GM18858 (cell line): ENCODE data around the gene KCNN3.

Experiments
- ATAC-seq: cut with Tn5 transposase; IDR thresholded peaks from one replicate; pipeline ENCODE4 v1.9.1; 2021; ENCODE audit not compliant: unreplicated experiment

Gene KCNN3

DNA sequence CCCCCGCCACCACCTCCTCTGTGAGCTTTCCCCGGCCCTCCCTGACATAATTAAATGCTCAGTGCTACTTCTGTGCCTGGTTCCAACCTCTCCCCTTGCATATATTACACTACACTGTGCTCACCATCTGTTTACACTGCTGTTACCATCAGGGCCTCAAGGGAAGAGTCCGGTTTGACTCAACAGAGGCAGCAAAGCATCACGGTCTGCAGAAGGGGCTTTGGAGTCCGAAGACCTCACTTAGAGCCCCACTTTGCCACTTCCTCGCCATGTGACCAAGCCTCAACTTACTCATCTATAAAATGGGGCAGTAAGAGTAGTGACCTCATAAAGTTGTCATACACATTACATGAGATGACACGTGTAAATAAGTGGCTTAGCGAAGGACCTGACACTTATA lies 27.4 kb downstream of the KCNN3 start:
- no peak for ATAC-seq

GRCh38 chr1:154841384-154841783 lies 28.7 kb downstream of the KCNN3 start:
- no peak for ATAC-seq

DNA sequence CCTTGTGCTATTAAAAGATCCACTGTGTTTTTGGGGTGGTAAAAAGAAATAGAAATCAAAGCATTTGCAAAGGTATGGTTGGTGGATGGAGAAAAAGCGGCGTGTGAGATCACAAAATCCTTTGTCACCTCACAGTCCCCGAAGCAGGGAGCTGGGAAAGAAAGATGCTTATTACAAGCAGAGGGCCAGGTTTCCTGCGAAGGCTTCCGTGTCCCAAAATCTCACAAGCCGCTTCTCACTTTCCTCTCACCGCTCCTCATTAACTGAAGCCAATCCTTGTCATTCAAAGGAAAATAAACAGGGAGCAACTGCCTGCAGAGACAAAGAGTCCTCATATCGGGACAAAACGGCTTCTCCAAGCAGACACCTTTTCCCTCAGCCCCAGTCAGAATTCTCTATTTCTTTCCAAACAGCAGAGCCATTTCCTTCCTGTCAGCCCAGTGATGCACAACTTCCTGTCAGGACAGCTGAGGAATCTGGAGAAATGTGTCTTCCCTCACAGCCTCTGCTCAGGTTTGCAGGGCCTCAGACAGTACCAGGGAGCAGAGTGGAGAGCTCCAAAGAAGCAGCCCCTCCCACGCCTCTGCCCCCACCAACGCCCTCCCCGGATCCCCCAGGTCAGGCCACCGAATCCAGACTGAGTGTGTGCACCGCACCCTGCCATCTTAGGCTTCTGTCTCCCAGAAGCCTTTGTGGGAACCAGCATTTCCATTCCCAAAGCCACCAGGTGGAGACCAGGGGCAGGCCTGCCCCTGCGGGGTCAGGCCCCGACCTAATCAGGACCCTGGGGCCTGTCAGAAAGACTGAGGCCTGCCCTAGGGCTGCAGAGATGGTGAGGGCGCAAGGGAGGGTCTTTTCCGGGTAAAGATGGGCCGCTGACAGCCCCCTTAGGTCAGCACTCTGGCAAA lies 29.6 kb downstream of the KCNN3 start:
- no peak for ATAC-seq

DNA sequence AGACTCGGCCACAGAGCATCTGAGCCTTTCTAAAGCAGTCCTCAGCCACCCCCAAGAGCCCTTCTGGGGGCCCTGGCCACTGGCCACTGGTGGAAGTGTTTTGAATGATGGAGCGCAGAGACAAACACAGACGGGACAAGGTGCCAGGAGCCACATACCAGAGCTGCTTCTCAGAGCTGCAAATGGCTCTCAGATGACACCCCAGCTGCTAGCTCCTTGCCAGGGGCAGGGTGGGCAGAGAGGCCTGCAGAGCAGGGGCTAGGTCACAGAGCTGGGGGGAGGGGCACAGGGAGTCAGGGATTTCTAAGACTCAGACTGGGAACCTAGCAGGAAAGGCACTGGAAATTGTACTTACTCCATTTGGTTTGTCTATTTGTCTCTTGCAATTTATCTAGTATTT lies 30.4 kb downstream of the KCNN3 start:
- no peak for ATAC-seq

DNA sequence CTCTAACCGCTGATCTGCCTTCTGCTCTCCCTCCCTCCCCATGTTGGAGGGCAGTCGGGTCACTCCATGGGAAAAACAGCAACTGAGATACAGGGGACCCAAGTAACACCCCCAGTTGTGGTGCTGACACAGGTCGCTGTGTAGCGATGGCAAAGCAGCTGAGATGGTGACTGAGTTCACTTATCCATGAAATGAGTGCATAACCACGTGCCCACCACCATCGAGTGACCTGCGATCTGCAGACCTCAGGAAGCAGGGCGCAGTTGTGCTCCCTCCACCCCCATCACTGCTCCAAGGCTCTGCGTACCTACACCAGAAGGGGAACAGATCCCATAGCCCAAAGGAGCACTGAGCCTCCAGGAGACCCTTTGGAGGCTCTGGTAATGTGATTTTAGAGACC lies 31.1 kb downstream of the KCNN3 start:
- no peak for ATAC-seq

- ATAC-seq, result no peak
These were observed 31.6 kb downstream of the KCNN3 start for GRCh38 chr1:154838461-154838860.

DNA sequence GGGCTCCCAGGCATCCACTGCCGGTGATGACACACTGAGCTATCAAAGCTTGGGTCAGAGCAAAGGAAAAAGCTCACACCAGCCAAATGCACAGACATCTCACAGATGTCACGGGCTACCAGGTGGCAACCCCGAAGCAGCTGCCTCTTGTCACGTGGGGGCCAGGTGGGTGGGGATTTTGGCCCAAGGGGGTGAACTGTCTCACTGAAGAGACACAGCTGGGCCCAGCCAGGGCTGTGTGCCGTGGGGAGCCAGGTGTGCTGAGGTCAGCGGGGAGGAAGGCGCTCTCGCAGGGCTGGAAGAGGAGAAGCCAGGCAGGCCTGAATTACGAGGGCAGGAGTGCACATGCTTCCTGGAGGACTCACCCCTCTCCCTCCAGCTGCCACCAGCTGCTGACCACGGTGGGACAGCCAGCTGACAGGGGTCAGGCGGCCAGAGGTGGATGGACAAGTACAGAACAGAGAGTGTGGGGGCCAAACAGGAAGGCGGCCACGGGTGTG lies 32.4 kb downstream of the KCNN3 start:
- ATAC-seq, result peak; percentile 40

GRCh38 chr1:154837034-154837671 lies 32.9 kb downstream of the KCNN3 start:
- no peak for ATAC-seq

GRCh38 chr1:154835531-154836324 lies 34.4 kb downstream of the KCNN3 start:
- ATAC-seq, result no peak

- ATAC-seq, result no peak
These were observed 36.2 kb downstream of the KCNN3 start for GRCh38 chr1:154833841-154834240.

DNA sequence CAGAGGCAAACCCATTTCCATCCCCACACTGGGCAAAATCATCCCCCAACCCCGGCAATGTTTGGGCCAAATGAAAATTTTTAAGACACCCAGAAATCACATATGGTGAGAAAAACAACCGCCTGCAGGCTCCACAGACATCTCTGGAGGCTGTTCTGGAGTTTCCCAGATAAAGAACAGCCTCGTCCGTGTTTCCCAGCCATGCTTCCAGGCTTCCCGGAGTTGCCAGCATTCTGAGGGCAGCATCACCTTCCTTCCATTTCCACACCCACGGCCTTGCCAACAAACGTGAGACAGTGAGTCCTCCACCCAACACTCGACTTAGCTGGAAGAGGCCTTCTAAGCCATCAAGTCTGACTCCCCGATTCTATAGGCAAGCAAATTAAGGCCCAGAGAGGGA lies 36.9 kb downstream of the KCNN3 start:
- no peak for ATAC-seq

DNA sequence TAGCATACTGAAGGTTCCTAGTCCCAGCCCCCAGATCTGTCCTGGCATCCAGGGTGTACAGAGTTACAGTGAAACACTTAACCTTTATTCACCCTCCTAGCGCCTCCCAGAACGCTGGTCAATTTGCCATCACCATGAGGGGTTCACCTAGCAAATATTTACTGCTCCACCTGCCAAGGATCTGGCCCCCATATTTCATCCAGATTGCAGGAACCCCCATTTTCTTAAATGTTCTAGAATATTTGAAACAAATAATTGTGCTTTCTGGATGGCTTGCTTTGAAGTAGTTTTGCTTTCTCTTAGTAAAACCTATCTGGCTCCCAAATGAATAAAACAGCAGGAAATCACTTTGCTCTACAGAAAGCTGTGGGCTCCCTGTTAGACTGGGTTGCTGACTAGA lies 37.7 kb downstream of the KCNN3 start:
- ATAC-seq, result no peak

- ATAC-seq, result no peak
These were observed 38.6 kb downstream of the KCNN3 start for GRCh38 chr1:154831462-154831861.

DNA sequence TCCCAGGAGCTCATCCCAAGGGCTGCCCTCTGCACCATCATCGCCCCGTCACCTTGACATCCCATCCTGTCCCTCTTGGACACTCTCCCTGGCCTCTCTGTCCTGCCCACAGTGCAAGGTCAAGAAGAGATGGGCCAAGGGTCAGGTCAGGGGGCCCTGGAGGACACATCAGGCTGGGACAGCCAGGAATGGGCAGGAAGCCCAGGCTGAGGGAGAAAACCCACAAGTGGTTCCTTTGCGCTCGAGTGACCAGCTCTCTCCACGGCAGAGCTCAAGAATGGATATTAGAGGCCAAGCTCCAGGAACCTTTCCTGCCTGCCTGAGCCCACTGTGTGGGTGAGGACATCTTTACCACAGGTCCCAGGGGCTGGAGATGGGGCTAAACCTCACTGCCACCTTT lies 41.0 kb downstream of the KCNN3 start:
- no peak for ATAC-seq

DNA sequence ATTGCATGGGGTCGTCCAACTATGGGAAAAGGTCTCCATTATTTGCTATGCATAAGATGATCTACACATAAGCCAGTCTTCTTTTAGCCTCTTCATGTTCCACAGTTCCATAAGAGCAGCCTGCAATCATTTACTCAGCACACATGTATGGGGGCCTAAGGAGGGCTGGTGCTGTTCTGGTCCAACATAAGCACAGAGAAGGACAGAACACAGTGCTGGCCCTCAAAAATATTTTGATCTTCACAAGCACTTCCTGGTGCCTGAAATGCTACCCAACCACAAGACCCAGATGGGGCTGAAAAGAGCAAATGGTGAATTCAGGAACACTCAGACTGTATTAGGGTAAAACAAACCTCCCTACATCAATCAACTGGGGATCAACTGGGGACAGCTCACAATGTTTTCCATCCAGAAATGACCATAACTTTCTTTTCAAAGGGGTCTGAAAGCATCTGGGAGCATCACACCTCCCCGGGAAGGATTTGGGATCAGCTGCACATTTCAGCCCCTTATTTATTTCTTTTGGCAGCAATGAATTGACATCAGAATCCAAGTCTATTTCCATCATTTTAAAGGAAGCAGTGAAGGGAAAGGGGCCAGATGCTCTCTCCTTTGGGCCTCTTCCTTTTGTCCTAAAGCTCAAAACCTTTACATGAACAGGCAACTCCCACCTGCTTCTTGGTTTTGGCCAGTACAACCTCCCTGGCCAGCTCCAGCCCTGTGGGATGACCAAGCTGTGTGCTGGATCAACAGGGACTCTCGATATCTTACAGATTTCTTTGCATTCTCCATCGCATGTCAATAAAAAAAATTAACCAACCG lies 45.7 kb downstream of the KCNN3 start:
- ATAC-seq, result no peak

GRCh38 chr1:154822717-154823116 lies 47.4 kb downstream of the KCNN3 start:
- ATAC-seq, result no peak

GRCh38 chr1:154822233-154822632 lies 47.8 kb downstream of the KCNN3 start:
- no peak for ATAC-seq

DNA sequence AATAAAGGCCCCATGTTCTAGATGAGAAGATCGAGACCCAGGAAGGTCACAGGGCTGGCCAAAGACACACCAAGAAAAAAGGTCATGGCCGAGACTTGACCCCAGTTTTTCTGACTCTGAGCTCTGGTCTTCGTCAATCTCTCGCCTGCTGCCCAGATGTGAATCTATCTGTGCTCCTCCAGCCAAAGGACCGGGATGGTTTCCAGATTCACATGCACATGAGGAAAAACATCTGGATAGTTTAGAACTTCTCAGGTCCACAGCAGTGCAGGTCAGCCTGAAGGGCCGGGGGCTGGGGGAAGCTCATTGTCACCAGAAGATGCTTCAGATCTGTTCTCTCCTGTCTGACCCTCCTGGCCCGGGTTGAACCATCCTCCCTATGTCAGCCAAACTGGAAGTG lies 49.0 kb downstream of the KCNN3 start:
- ATAC-seq, result no peak

DNA sequence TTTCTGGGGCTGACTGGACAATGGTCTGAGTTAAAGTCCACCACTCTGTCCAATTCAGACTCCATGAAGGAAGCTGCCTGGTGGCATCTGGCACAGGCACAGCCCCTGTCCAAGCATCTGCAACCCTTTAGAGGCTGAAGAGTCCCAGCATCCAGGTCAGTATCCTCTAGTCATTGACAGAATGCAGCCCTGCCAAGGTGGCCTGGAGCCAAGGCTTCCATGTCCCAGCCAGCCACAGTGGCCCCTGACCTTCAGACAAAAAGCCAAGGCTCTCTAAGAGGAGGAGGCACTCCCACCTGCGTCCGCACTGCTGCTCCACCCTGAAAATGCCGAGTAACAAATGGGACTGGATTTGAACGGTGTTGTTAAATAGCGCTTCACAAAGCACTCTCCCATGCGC lies 49.4 kb downstream of the KCNN3 start:
- ATAC-seq, result no peak
